ENCODE measurements around the gene TMEM219.
"Not testable (repeated sequence)": the region's sequence is repeated elsewhere in the genome, so short reads cannot be mapped to it uniquely, and the experiment has no call there.

TMEM219 gene

GRCh38 chr16:29996766-29997250 lies 34.9 kb downstream of the TMEM219 start:
- DNase-seq: no peak

- no peak for DNase-seq
Measured at GRCh38 chr16:29999605-30000004, 37.7 kb downstream of the TMEM219 start.

GRCh38 chr16:30000735-30001631 lies 39.1 kb downstream of the TMEM219 start:
- no peak for DNase-seq

- DNase-seq: no peak
Measured at GRCh38 chr16:30002614-30003346, 40.9 kb downstream of the TMEM219 start.

- DNase-seq: no peak
Measured at GRCh38 chr16:30003670-30004423, 42.0 kb downstream of the TMEM219 start.

GRCh38 chr16:30004424-30004776 lies 42.5 kb downstream of the TMEM219 start:
- no peak for DNase-seq

GRCh38 chr16:30004811-30005242 lies 42.9 kb downstream of the TMEM219 start:
- no peak for DNase-seq

- DNase-seq: peak in 1 of 2 experiments; percentile 44
Measured at GRCh38 chr16:30005341-30006094, 43.6 kb downstream of the TMEM219 start.

- no peak for DNase-seq
Measured at GRCh38 chr16:30006095-30006473, 44.2 kb downstream of the TMEM219 start.

GRCh38 chr16:30006659-30007377 lies 44.9 kb downstream of the TMEM219 start:
- no peak for DNase-seq

GRCh38 chr16:30007378-30007895 lies 45.6 kb downstream of the TMEM219 start:
- DNase-seq: no peak

GRCh38 chr16:30009085-30009862 lies 47.4 kb downstream of the TMEM219 start:
- DNase-seq: no peak

GRCh38 chr16:30009990-30010843 lies 48.3 kb downstream of the TMEM219 start:
- DNase-seq: no peak

GRCh38 chr16:30010844-30011713 lies 49.2 kb downstream of the TMEM219 start, which contains the start of gene DOC2A:
TSS of gene DOC2A (minus strand) at chr16:30011027. CDS start at chr16:30010222, 805 bp downstream.
- DNase-seq: peak; percentile 22 to 23

- no peak for DNase-seq
Measured at GRCh38 chr16:30011714-30012504, 50.0 kb downstream of the TMEM219 start.

GRCh38 chr16:30012598-30012997 lies 50.7 kb downstream of the TMEM219 start:
- DNase-seq: not testable (repeated sequence)

GRCh38 chr16:30015450-30015849 lies 53.6 kb downstream of the TMEM219 start:
- not testable (repeated sequence) for DNase-seq
